HG02759 (cell line): ENCODE measurements around the gene GSK3B.

ENCODE experiments used
- ATAC-seq: cut with Tn5 transposase; IDR thresholded peaks from one replicate; pipeline ENCODE4 v1.9.1; 2021; ENCODE audit warnings: mild to moderate bottlenecking, moderate library complexity; ENCODE audit not compliant: unreplicated experiment

Gene GSK3B

DNA sequence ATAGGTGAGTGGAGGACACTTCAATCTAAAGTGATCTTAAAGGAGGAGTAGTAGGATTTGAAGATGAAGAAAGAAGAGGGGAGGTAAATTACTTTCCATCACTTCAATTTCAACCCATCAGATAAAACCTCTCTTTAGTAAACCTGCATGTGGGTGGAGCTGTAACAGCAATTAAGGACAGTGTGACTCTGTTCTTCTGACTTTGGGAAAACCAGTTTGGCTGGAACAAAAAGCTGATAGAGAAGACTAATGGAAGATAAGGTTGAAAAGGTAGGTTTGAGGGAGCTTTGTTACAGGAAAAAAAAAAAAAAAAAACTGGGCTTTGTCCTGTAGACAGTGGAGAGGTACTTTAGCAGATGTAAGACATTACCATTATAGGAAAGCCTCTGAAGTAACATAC, 4.5 kb upstream of the GSK3B start:
- no peak for ATAC-seq

DNA sequence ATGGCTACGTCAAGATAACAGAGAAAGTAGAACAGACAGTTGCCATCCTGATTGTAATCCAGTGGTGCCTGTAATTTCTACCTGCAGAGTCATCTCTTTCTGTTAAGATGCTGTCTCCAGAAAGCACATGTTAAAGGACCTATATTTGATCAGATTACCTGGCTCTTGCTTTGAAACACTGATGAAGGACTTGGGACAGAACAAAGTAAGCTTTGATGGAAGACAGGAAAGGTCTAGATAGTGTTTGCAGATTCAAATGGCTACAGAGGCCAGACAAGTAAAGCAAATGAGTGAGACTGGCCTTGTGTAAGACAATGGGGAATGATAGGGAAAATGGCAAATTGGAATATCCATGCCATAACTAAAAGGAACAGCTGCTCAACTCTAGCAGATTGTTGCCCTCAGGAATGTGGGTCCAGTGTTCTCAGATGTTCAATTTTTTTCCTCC, 1.8 kb upstream of the GSK3B start:
- ATAC-seq, result no peak

DNA sequence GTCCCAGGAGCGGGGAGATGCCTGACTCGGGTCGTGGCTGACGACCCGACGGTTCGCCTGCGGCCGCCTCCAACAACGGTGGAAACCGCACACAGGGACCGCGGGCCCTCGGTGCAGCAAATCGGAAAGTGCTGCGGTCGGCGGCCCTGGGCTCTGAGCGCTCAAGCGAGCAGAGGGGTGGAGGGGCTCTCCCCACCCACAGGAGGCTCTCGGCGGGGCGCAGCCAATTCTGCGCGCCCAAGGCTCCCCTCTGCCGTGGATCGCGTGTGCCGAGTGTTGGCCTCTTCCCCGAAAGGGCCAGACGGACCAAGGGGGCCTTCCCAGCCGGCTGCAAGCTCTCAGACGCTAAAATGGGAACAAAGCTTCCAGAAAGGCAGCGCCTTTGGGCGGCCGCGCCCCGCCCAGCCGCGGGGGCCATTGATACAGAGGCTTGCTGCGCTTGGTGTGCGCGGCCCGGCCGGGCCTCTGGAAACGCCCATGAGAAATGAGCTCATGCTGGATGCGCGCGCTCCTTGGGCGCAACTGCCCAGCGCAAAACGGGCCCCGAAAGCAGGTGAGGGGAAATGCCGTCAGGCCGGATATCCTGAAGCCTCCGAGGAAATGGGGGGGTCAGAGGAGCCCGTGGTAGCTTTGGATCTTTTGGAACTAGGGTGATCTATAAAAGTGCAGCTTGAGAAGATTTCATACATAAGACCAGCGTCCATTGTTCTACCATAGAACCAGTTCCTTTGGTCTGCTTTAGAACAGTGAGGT, 1.2 kb upstream of the GSK3B start:
- peak; percentile 47 for ATAC-seq

DNA sequence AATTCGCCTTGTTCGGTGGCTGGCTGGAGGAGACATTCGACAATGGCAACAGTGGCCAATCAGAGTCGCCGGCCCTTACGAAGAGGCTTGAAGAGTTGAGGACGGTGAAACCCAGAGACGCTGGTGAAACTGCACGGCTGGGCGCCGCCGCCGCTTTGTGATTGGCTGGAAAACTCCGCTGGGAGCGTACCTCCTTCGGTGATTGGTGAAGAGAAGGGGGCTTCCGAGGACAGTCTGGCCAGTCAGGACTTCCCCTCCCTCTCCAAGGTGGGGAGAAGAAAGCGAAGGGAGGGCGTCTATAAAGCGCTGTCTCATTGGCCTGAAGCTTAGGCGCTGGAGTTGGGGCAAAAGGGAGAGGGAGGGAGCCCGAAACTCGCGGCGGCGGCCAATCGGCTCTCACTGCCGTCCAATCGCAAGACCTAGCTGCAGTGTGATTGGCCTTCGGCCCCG, 554 bp upstream of the GSK3B start:
- peak; percentile 65 for ATAC-seq

GRCh38 chr3:120093119-120093910, 932 bp downstream of the GSK3B start:
- no peak for ATAC-seq

DNA sequence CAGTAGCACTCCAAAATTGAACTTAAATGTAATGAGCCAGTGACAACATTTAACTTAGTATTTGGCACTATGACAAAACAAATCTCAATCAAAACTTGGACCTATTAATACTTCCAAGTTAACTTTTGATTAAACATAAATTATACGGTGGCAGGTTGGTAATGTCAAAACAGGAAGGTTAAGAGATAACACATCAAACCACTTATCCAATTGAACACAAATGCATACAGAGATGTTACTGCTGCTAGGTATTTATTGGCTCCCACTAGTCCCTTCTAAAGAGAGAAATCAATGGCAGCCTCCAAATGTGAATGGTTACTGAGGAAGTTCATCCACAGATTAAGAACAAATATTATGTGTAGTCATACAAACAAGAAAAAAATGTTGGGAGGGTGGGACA, 1.8 kb downstream of the GSK3B start:
- no peak for ATAC-seq

- no peak for ATAC-seq
Observed at GRCh38 chr3:120090422-120090821, 3.8 kb downstream of the GSK3B start.

- no peak for ATAC-seq
Observed at GRCh38 chr3:120089089-120089488, 5.2 kb downstream of the GSK3B start.

DNA sequence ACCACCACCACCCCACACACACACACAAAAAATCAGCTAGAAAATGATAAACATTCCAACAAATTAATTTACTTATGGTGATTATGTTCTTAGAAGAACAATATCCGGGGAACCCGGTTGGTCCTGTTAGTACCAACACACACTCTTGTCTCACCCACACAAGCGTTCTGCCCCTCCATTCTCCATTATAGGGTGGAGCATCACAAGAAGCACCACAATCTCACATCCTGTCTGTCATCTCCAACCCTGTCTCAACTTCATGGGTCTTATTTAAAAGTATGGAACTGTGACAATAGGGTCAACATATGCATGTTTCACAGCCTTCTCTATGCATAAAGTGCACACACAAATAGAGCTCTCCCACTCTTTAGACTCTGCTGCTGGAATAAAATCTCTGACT, 5.6 kb downstream of the GSK3B start:
- no peak for ATAC-seq

- ATAC-seq, result peak; percentile 68
Observed at GRCh38 chr3:120081719-120082118, 12.5 kb downstream of the GSK3B start.

DNA sequence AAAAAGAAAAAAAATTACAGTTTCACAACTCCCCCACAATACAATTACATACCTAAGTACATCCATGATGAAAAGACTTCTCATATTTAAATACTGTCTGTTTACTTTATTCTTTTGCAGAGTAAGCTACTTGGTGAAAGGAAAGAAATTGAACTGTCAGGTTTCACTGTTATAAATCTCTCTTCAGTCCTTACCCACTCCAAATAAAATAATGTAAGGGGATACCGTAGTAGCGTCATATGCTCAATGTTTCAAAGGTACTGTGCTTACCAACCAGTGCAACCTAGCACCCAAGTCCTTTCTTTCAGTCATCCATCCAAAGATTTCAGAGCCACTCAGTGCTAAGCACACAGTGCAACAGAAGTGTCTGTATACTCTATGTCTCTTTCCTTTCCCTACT, 13.4 kb downstream of the GSK3B start:
- no peak for ATAC-seq

DNA sequence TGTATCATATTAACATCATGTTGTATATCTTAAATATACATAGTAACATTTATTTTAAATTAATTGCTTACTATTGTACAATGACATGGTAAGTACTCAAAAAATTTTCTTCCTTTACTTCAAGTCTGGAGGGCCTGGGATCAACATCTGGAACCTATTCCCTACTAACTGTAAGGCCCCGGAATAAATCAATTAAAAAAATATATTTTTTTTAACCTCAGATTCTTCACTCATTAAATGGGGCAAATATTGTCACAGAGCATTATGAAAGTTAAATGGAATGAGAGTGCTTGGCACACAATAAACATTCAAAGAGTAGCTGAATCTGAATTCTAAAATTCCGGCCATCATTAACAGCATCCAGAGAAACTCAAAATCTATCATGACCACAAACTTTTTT, 16.5 kb downstream of the GSK3B start:
- no peak for ATAC-seq

- no peak for ATAC-seq
Observed at GRCh38 chr3:120072867-120073525, 21.3 kb downstream of the GSK3B start.

- ATAC-seq, result no peak
Observed at GRCh38 chr3:120071259-120071658, 23.0 kb downstream of the GSK3B start.

- no peak for ATAC-seq
Observed at GRCh38 chr3:120070263-120070981, 23.8 kb downstream of the GSK3B start.

GRCh38 chr3:120067083-120067482, 27.2 kb downstream of the GSK3B start:
- ATAC-seq, result no peak

DNA sequence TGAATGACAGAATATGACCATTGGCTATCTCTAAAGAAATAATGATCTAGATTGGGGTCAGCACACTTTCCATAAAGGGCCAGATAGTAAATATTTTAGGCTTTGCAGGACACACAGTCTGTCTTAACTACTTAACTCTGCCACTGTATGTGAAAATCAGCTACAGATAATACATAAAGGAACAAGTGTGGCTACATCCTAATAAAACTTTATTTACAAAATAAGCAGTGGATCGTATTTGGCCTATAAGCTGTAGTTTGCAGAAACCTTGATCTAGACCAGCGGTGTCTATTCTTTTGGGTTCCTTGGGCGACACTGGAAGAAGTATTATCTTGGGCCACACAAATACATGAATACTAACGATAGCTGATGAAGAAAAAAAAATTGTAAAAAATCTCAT, 27.6 kb downstream of the GSK3B start:
- no peak for ATAC-seq

GRCh38 chr3:120064641-120065040, 29.6 kb downstream of the GSK3B start:
- ATAC-seq, result no peak

DNA sequence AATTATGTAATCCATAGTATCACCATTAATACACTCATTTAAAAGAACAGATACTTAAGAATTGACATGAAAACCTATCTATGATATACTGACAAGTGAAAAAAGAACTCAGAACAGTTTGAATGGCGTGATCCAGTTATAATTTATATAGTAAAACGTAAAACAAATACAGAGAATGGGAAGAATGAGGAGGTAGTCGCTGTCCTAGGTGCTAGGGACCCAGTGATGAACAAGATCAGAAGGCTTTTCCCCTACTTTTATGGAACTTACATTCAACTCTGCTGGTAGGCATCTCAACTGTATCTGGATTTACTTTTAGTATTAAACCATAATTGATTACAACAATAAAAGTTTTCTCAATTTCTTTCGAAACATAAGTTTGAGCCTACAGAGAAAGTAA, 31.8 kb downstream of the GSK3B start:
- no peak for ATAC-seq

DNA sequence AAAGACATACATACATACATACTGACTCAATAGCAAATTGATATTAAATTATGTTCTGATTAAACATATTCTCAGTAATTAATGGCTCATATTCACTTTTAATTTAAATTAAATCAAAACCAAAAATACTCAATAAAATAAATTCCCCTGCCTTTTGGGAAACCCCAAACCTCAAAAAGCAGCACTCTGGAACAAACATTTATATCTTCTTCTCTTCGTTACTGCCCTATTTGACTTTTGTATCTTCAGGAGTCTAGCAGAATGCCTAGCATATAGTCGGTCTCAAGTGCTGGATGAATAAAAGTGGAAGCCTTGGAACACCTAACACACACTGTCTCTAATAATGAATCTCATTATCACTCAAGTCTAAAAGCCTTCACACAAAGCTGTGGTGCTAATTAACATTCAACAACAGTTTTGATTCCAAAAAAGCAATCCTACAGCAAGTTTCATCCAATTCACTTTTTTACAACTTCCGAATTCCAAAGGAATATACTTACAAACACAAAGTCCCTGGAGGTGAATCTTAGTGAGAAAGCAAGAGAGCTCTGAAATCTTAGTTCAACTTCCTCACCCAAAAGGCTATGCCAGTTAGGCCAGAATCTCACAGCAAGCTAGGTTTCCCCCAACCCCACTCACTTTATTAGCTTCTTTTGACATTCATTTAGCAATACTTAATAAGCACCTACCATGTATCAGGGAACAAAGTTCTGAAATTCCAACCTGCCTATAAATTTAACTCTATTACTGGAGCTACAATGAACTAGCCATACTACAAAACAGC, 35.0 kb downstream of the GSK3B start:
- ATAC-seq, result no peak
